Measurements from ENCODE around the gene EFNA4.

Gene EFNA4

DNA sequence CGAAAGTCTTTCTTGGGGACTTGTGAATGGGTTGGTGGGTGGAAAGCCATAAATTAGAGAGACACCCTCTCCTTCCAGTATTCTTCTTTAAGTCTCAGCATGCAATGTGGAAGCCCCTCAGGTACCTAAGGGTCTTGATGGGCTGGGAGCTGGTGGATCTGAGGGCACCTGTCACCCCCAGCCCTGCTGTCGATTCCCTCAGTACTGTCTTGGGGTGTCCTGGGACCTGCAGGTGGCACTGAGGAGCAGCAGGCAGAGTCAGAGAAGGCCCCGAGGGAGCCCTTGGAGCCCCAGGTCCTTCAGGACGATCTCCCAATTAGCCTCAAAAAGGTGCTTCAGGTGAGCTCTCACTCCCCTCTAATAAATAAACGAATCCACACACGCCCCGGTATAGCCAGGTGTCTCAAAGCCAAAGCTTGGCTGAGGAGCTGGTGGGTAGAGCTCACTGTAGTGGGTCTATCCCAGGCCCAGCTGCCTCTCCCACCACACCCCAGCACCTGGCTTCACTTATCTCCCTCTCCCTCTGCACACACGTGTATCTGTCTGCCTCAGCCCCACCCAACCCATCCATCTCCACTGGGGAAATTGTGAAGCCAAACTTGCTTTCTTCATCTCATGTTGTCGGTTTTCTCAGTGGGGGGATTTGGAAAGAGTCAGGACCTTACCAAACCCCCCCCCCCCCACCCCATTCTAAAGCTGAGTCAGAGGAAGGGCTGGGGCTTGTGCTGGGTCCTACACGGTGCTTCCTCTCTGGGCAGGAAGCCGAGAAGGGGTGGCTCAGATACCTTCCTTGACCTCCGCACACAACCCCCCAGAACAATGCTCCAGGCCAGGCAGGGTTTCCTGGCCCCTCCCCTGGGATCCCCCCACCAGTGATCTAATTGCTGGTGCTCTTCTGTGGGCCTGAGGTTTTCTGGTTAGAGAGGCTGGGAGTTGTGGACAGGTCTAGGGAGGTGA is 10.8 kb upstream of the EFNA4 start:
- H3K4me3 ChIP-seq (ENCODE audit: low read length) = peak overlapping the region; percentile 76
- peak; percentile 31 for TF ChIP-seq CTCF (conservative IDR thresholded peaks at IDR 0.05; ENCODE audit: low read length)
- DNase-seq (ENCODE audit: low read depth) = no peak

GRCh38 chr1:155053531-155054105 is 9.9 kb upstream of the EFNA4 start:
- DNase-seq (ENCODE audit: low read depth) = no peak
- TF ChIP-seq CTCF (conservative IDR thresholded peaks at IDR 0.05; ENCODE audit: low read length) = no peak
- H3K4me3 ChIP-seq (ENCODE audit: low read length) = no peak overlapping the region

DNA sequence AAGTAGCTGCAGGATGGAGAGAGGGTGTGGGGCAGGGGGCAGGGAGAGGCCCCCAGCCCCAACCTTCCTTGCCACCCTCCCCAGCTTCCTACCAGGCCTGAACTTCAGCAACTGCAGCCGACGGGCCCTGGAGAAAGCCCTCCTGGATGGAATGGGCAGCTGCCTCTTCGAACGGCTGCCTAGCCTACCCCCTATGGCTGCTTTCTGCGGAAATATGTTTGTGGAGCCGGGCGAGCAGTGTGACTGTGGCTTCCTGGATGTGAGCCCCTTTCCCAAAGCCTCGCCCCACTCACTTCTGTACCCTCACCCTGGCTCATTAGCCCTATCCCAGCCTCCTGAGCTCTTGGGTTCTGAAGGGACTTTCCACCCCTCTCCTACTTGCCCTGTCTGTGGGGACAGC is 6.4 kb upstream of the EFNA4 start:
- TF ChIP-seq CTCF (conservative IDR thresholded peaks at IDR 0.05; ENCODE audit: low read length) = no peak
- H3K4me3 ChIP-seq (ENCODE audit: low read length) = no peak overlapping the region
- DNase-seq (ENCODE audit: low read depth) = no peak

DNA sequence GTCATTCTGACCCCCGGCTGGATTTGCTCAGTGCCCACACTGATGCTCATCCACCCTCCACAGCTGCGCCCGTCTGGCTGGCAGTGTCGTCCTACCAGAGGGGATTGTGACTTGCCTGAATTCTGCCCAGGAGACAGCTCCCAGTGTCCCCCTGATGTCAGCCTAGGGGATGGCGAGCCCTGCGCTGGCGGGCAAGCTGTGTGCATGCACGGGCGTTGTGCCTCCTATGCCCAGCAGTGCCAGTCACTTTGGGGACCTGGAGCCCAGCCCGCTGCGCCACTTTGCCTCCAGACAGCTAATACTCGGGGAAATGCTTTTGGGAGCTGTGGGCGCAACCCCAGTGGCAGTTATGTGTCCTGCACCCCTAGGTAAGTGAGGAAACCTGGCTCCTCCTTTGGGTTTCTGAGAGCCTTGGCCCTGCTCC is 5.7 kb upstream of the EFNA4 start:
- no peak for TF ChIP-seq CTCF (conservative IDR thresholded peaks at IDR 0.05; ENCODE audit: low read length)
- no peak overlapping the region for H3K4me3 ChIP-seq (ENCODE audit: low read length)
- DNase-seq (ENCODE audit: low read depth) = no peak

DNA sequence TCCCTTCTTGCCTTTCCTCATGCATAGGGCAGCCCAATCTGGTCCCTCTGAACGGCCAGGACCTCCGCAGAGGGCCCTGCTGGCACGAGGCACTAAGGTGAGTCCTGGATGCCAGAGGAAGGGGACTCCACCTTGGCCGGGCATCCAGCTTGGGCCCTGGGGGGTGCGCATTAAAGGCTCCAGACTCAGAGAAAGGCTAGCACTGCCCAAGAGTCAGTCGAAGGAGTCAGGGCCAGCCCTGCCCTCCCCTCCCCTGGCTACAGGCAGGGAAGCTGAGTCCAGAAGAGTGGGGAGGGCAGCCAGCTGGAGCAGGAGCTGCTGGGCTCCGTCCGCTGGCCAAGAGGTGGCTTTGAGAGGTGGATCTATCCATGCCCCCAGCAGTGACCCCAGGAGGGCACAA is 2.8 kb upstream of the EFNA4 start:
- H3K4me3 ChIP-seq (ENCODE audit: low read length) = no peak overlapping the region
- DNase-seq (ENCODE audit: low read depth) = no peak

DNA sequence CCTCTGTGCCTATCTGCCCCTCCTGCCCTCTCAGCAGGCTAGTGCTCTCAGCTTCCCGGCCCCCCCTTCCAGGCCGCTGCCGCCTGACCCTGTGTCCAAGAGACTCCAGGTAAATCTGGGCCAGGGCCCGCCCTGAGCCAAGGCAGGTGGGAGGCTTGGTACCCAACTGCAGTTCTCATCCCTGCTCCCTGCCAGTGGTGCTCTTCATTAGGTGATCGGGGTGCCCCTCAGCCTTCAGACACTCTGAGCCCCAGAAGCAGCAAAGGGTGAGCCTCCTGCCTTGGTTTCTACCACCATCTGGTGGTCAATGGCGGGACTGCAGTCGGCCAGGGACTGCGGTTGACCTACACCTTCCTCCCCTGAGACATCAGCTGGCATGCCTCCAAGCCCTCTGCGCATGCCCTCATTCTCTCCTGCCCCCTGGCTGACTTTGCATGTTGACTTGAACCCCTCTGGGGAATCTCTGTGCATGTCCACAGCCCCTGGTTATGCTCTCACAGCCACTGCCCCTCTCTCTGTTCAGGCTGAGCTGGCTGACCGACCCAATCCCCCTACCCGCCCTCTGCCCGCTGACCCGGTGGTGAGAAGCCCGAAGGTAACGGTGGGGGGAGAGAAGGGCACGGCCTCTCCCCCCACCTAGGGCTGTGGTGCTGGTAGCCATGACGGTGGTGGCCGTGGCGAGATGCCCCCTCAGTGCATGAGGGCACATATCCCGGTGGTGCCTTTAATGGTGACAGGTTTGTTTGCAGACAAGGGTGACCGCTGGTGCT is 2.0 kb upstream of the EFNA4 start:
- DNase-seq (ENCODE audit: low read depth) = peak; percentile 60
- no peak overlapping the region for H3K4me3 ChIP-seq (ENCODE audit: low read length)
- peak; percentile 97 for TF ChIP-seq CTCF (conservative IDR thresholded peaks at IDR 0.05; ENCODE audit: low read length)

More for the DNA sequence above, 2.8 kb upstream of the EFNA4 start:
- TF ChIP-seq CTCF (conservative IDR thresholded peaks at IDR 0.05; ENCODE audit: low read length) = no peak
